Loucy (cell line): ENCODE measurements around the gene HDGFL2.

Experiments
- CTCF ChIP-seq: fragments of 200-600 bp; sonication (generic); conservative IDR thresholded peaks from 2 replicates; pipeline ENCODE4 v1.5.1; 2014; ENCODE audit warnings: mild to moderate bottlenecking, antibody characterized with exemption, low read length
- EZH2phosphoT487 ChIP-seq: fragments of 200-600 bp; IDR thresholded peaks from 2 replicates; pipeline ENCODE4 v1.6.1; 2018; ENCODE audit warnings: antibody characterized with exemption, mild to moderate bottlenecking, moderate library complexity, borderline replicate concordance

GRCh38 chr19:4473763-4474513 lies 1.8 kb downstream of the HDGFL2 start:
- TF ChIP-seq CTCF = no peak
- TF ChIP-seq EZH2phosphoT487 = no peak
